Aorta (tissue), 5 donors: Measurements from ENCODE around the gene GPR146. TPM values are rescaled to one million over a fixed set of nuclear protein-coding genes. Genes with fewer than 3 reads are reported as not detected.

Source experiments
- ATAC-seq: fragments of 200-7000 bp; cut with Tn5 transposase; one replicate; pipeline ENCODE4 v1.9.1; 2022; ENCODE audit warnings: moderate library complexity; ENCODE audit not compliant: low FRiP score
- DNase-seq, 2 donors: peaks; one replicate each; pipeline ENCODE4 v3.0.0-alpha.2; 2020
- H3K27ac ChIP-seq, 2 donors: one replicate each; pipeline ENCODE4 v1.5.1; 2013; ENCODE audit warnings: low read length in 2 of 2, mild to moderate bottlenecking in 2 of 2, moderate library complexity in 2 of 2, control low read depth in 1 of 2, inconsistent platforms in 1 of 2, low read depth in 1 of 2
- H3K27me3 ChIP-seq, 2 donors: one replicate each; pipeline ENCODE4 v1.6.1; 2013; ENCODE audit warnings: control low read depth in 1 of 2, low read length in 1 of 2, mild to moderate bottlenecking in 1 of 2, moderate library complexity in 1 of 2; ENCODE audit not compliant: insufficient read depth in 2 of 2, control insufficient read depth in 1 of 2
- H3K36me3 ChIP-seq, 2 donors: one replicate each; pipeline ENCODE4 v1.6.1; 2013; ENCODE audit warnings: control low read depth in 1 of 2, low read length in 1 of 2, mild to moderate bottlenecking in 1 of 2; ENCODE audit not compliant: insufficient read depth in 2 of 2, control insufficient read depth in 1 of 2
- H3K4me1 ChIP-seq, 2 donors: one replicate each; pipeline ENCODE4 v1.6.1; 2013; ENCODE audit warnings: low read length in 2 of 2, control low read depth in 1 of 2, mild to moderate bottlenecking in 1 of 2, moderate library complexity in 1 of 2; ENCODE audit not compliant: insufficient read depth in 2 of 2, control insufficient read depth in 1 of 2
- H3K4me3 ChIP-seq, 2 donors: one replicate each; pipeline ENCODE4 v1.5.1; 2013; ENCODE audit warnings: low read length in 2 of 2, control low read depth in 1 of 2, mild to moderate bottlenecking in 1 of 2
- H3K9me3 ChIP-seq: one replicate; pipeline ENCODE4 v1.6.1; 2013; ENCODE audit warnings: mild to moderate bottlenecking, low read length; ENCODE audit not compliant: control insufficient read depth
- WGBS, 2 donors: extraction: QIAGEN DNeasy Blood & Tissue Kit; methylation state at CpG; one replicate each; pipeline ENCODE4 v1.1.7; 2013; 5-methylcytosine and 5-hydroxymethylcytosine counted together
- intact Hi-C, 2 donors: fragments of 100-400 bp; cut with DNase I; formaldehyde crosslinking; loops; one replicate each; pipeline versions ENCODE4 v1.14.2 to v1.15.0; 2022
- polyA plus RNA-seq, 2 donors: library from polyadenylated mRNA; stranded (reverse); fragments of 200-250 nt; gene quantifications; one replicate each; pipeline ENCODE4 v1.2.3, GENCODE V29; 2013
- total RNA-seq, 2 donors: library from RNA; stranded (reverse); fragmentation: NEBNext Ultra II Directional; extraction: Animal tissue kit (Norgen Biotek cat#: 25700); gene quantifications; one replicate each; pipeline ENCODE4 v1.2.1, GENCODE V29; 2021
- donor health status: healthy with polysubstance abuse.
- donor health status: Bipolar disorder and iron deficiency.
- donor health status: DM: no; HTN: no; CAD: no.
- donor health status: DM: no; HTN: no; CAD: no.
- donor health status: DM: yes; HTN: yes; CAD: no.

GPR146 gene
- total and polyA plus RNA-seq, 4 donors, result 2.2 to 44.2 (median 10.4) TPM

DNA sequence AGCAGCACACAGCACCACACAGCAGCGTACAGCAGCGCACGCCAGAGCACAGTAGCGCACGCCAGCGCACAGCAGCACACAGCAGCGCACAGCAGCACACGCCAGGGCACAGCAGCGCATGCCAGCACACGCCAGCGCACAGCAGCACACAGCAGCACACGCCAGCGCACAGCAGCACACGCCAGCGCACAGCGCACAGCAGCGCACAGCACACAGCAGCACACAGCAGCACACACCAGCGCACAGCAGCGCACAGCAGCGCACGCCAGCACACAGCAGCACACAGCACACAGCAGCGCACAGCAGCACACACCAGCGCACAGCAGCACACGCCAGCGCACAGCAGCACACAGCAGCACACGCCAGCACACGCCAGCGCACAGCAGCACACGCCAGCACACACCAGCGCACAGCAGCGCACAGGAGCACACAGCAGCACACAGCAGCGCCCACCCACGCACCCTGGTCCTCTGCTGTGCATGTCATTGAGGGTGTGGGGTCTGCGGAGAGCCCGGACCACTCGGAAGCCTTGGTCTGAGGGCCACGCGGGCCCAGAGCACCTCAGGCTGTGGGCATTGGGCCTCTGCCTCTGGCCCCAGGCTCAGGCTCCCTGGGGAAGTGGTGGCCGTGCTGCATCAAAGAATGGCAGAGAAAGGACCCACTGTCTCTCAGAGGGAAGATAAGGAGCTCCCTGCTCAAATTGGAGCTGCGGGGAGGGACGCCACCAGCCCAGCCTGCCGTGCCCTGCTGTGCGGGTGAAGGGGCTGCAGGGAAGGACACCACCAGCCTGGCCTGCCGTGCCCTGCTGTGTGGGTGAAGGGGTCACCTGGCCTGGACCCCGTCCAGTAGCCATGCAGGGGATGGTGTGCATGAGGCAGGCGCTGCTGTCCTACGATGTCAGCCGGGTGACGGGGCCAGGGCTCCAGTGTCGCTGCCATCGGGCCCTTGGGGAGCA, 27.5 kb upstream of the GPR146 start:
- DNase-seq, result no peak
- H3K27me3 ChIP-seq, result no peaks in the 10 kb centered on the region
- no peak overlapping the region for H3K4me3 ChIP-seq
- H3K27ac ChIP-seq, result no peak overlapping the region
- H3K9me3 ChIP-seq, result no peaks in the 10 kb centered on the region
- ATAC-seq, result no peak
- no peaks in the 10 kb centered on the region for H3K4me1 ChIP-seq
- intact Hi-C loops, result no loop called here
- 92% methylated on average over 51 of the region's 51 CpGs for whole genome bisulfite sequencing, 2 donors
- H3K36me3 ChIP-seq, result no peaks in the 10 kb centered on the region

DNA sequence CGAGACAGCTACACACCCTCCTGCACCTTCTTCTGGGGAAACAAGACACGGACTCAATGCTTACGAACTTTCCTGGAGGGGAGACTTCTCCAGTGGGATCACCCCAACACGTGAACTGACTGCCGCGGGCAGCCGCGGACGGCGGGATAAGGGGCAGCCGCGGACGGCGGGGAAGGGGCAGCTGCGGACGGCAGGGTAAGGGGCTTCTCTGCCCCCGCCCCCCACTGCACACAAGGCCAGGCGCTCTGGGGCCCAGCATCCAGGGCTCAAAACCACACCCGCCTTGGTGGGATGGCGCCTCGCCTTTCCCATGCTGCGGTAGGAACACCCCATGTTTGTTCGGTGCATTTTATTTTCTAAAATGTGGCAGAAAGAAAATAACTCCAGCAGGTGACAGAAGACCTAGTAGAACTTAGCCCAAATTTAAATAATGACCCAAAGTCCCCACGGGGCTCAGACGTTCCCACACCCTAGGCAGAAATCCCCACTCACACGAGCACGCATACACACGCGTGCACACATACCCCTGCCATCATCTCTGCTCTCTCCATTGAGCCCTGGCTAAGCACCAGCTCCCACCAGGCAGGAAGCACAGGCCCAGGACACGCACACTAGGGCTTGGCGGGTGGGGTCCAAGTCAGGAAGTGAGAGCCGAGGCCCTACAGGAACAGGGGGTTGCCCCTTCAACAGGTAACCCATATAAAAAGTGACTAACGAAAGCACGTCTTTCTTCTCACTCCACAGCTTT, 26.6 kb upstream of the GPR146 start:
- no peaks in the 10 kb centered on the region for H3K36me3 ChIP-seq
- intact Hi-C loops, result no loop called here
- no peak overlapping the region for H3K27ac ChIP-seq
- H3K27me3 ChIP-seq, result no peaks in the 10 kb centered on the region
- H3K4me1 ChIP-seq, result no peaks in the 10 kb centered on the region
- 93% methylated on average over 34 of the region's 34 CpGs for WGBS, 2 donors
- no peak overlapping the region for H3K4me3 ChIP-seq
- ATAC-seq (no peak), DNase-seq (no peak)
- no peaks in the 10 kb centered on the region for H3K9me3 ChIP-seq

DNA sequence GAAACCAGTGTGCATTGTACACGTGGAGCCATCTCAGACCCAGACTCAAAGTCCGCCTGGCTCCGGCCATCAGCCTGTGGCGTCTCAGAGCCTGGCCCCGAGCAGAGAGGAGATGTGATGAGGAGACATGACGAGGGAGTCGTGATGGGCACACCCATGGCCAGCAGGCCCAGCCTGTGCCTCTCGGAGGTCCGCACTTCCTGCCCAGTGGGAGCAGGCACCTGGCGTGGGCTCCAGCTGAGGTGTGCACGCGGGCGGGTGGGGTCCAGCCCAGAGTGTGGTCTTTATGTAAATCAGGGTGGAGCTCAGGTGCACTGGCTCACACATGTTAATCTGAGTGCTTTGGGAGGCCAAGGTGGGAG, 26.0 kb upstream of the GPR146 start:
- Histone ChIP-seq H3K9me3 (no peaks in the 10 kb centered on the region), H3K4me1 (no peaks in the 10 kb centered on the region), H3K36me3 (no peaks in the 10 kb centered on the region), H3K4me3 (no peak overlapping the region), H3K27me3 (no peaks in the 10 kb centered on the region), H3K27ac (no peak overlapping the region)
- DNase-seq (no peak), ATAC-seq (no peak)
- intact Hi-C loops, result no loop called here
- 86 to 92% methylated on average over 13 of the region's 13 CpGs for WGBS, 2 donors

DNA sequence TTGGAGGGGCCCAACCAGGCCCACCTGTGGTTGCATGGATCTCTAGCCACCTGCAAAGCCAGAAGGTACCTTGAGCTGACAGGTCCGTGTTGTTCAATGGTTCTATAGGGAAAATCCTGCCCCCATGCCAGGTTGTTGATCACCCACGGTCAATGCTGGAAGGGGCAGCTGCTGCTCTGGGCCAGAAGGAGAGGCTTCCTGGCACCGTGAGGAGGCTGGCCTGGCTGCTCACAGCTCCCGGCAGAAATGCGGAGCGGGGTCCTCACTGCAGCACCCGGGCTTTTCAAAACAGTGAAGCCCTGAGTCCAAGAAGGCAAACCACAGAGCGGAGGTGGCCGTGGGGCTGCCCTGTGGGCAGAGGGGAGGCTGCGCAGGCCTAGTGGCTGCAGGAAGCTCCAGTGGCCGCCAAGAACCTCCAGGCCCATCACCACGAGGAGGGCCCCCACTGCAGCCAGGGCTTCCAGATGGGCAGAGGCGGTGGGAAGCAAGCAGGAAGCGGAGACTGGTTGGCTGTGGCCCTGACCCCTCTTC, 25.0 kb upstream of the GPR146 start:
- no peak for ATAC-seq
- intact Hi-C loops, result no loop called here
- Histone ChIP-seq H3K9me3 (no peaks in the 10 kb centered on the region), H3K27ac (no peak overlapping the region), H3K27me3 (no peaks in the 10 kb centered on the region), H3K36me3 (no peaks in the 10 kb centered on the region), H3K4me3 (no peak overlapping the region), H3K4me1 (no peaks in the 10 kb centered on the region)
- DNase-seq, result no peak
- WGBS, 2 donors, result 61 to 67% methylated on average over 14 of the region's 14 CpGs

DNA sequence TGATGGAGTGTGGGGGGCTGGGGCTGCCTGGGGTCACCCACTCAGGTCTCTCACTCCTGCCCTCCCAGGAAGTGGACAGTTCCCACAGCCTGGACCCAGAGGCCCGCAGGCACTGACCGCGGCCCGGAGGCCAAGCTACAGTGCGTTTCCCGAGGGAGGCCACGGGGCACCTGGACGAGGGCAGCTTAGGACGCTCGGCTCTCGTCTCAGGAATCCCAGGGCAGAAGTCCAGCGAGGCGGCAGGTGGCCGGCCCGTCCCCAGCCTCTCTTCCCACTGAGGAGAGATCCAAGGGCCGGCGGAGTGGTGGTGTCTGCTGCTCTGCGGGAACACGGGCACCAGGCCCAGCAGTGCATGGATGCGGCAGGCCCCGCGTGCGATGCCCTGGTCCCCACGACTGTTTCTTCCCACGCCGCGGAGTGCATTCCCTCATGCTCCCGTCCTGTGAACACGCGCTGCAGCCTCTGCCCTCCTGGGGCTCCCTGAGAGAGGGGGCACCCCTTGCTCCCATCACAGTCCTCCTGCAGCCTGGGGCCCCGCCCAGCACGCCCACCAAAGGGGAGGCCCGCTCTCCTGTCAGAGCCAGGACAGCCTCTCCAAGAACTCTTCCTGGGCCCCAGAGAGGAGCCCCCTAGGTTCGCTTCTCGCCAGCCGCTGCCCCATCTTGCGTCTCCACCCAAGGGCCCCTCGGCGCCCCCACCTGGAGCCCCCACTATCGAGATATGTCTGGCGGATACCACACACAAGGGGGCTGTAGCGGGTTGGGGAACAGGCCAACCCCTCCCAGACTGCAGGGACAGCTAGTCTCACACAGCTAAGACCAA, 24.3 kb upstream of the GPR146 start:
- no peak overlapping the region for H3K27ac ChIP-seq
- intact Hi-C loops, result no loop called here
- ATAC-seq (no peak), DNase-seq (peak in 1 of 2 donors; percentile 44)
- no peaks in the 10 kb centered on the region for H3K36me3 ChIP-seq
- no peaks in the 10 kb centered on the region for H3K27me3 ChIP-seq
- H3K9me3 ChIP-seq, result no peaks in the 10 kb centered on the region
- no peak overlapping the region for H3K4me3 ChIP-seq
- no peaks in the 10 kb centered on the region for H3K4me1 ChIP-seq
- WGBS, 2 donors, result 94% methylated on average over 40 to 42 of the region's 42 CpGs

DNA sequence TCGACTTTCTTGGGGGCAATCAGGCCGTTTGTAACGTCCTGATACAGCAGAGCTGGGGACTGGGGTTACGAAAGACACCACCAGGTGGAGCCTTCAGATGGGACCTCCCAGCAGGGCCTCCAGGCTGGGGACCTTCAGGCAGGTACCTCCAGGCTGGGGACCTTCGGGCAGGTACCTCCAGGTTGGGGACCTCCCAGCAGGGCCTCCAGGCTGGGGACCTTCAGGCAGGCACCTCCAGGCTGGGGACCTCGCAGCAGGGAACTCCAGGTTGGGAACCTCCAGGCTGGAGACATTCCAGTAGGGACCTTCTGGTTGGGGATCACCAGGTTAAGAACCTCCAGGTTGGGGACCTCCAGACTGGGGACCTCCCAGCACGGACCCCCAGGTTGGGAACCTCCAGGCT, 23.5 kb upstream of the GPR146 start:
- Histone ChIP-seq H3K9me3 (no peaks in the 10 kb centered on the region), H3K36me3 (no peaks in the 10 kb centered on the region), H3K27me3 (no peaks in the 10 kb centered on the region), H3K27ac (no peak overlapping the region), H3K4me3 (no peak overlapping the region), H3K4me1 (no peaks in the 10 kb centered on the region)
- DNase-seq (peak in 1 of 2 donors; percentile 40), ATAC-seq (no peak)
- intact Hi-C loops, result no loop called here
- WGBS, 2 donors, result 82 to 83% methylated on average over 7 of the region's 7 CpGs

DNA sequence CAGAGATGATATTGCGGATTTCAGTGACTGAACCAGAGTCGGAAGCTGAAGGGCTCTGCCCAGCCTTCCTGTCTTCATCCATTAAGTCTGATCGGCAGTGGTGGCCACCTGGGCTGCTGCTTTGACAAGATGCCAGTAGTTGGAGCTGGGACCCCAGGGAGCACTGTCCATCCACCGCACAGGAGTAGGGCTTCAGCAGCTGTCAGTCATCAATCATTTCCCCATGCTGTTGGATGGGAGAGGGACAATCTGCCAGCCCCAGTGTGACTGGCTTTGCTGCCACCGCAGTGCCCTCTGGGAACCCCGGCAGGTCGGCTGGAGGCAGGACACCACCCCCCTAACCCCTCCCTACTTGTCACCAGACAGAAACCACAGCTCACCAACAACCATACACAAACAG, 23.0 kb upstream of the GPR146 start:
- Histone ChIP-seq H3K4me1 (no peaks in the 10 kb centered on the region), H3K27me3 (no peaks in the 10 kb centered on the region), H3K9me3 (no peaks in the 10 kb centered on the region), H3K36me3 (no peaks in the 10 kb centered on the region), H3K27ac (no peak overlapping the region), H3K4me3 (no peak overlapping the region)
- intact Hi-C loops, result no loop called here
- DNase-seq (no peak), ATAC-seq (no peak)
- 90 to 93% methylated on average over 7 of the region's 7 CpGs for WGBS, 2 donors

DNA sequence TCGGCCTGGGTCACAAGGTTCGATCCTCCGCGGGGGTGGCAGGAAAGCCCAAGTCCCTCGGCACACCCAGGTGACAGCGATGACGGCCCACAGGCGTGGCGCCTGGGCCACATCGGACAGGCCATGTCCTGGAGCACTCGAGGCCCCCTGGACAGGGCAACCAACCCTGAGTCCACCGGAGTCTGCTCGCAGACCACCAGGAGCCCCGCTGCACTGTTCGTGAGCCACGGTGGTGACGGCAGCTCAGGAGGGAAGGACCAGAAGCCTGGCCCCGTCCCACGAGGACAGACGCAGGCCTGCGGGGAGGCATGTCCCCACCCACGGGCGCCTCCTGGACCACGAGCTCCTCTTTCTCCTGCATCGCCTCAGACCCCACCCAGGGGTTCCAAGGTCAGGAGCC, 22.4 kb upstream of the GPR146 start:
- WGBS, 2 donors, result 97 to 98% methylated on average over 20 to 25 of the region's 25 CpGs
- no peak overlapping the region for H3K27ac ChIP-seq
- DNase-seq (no peak), ATAC-seq (no peak)
- intact Hi-C loops, result no loop called here
- H3K9me3 ChIP-seq, result no peaks in the 10 kb centered on the region
- no peaks in the 10 kb centered on the region for H3K36me3 ChIP-seq
- no peaks in the 10 kb centered on the region for H3K27me3 ChIP-seq
- H3K4me1 ChIP-seq, result no peaks in the 10 kb centered on the region
- H3K4me3 ChIP-seq, result no peak overlapping the region
